ENCODE data around the gene TMEM52. TPM values are rescaled to one million over a fixed set of nuclear protein-coding genes. Genes with fewer than 3 reads are reported as not detected.
A peak's percentile ranks its signal among the peaks of the same experiment; 100 is the strongest.

TMEM52 gene
- total and polyA plus RNA-seq, 2 of the 8 experiments (the other 6 are each of a cell fraction or from before 2014, with no cell fraction given) = 14.6 to 30.2 TPM

DNA sequence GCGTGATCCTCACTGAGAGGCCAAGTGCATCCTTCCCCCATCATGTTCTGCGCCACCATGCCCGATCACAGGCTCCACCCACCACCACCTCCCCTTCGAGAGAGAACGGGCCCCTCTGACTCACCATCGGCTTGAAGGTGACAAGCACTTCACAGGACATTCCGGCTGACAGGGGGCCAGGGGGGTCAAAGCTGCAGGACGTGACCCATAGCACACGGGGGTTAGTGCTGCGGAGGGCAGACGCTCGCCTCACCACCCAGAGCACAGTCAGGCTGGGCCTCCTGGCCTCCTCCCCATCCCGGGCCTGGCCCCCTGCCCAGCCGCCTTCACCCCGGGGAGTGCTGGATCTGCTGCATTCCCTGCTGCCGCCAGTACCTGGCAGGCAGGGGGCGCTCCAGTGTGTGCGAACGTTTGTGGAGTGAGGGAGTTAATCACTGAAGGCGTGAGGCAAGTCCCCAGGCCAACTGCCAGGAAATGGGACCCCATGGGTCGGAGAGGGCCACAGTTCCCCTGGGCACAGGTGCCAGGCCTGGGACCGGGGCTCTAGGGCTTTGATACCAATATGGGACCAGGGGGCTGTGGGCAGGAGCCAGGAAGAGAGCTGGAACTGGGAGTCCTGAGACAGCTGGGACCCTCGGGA lies 40.9 kb upstream of the TMEM52 start:
- FAIRE-seq = peak; percentile 32
- TF ChIP-seq HDAC2 (IDR thresholded peaks at IDR 0.05; ENCODE audit: borderline replicate concordance in 1 of 2, low read depth in 2 of 2, low read length in 2 of 2) = peak; percentile 55 to 85; a peak in 1 of 4 replicates
- TF ChIP-seq ASH2L (IDR thresholded peaks at IDR 0.05; ENCODE audit: low read length) = peak; percentile 50
- TF ChIP-seq KDM1A (IDR thresholded peaks at IDR 0.05; ENCODE audit: borderline replicate concordance, low read length) = no peak; the same call in 1 of the 2 replicates
- peak; percentile 89 to 98 (median 96) for TF ChIP-seq CTCF (IDR thresholded peaks at IDR 0.05; ENCODE audit: control extremely low read depth in 1 of 3, insufficient read depth in 1 of 3, low read depth in 1 of 3, low read length in 3 of 3)
- TF ChIP-seq GTF2F1 (IDR thresholded peaks at IDR 0.05; ENCODE audit: borderline replicate concordance, low read depth, low read length) = no peak
- no peak for TF ChIP-seq KDM4A (IDR thresholded peaks at IDR 0.05; ENCODE audit: low read depth, low read length, severe bottlenecking)
- TF ChIP-seq RFX5 (IDR thresholded peaks at IDR 0.05; ENCODE audit: borderline replicate concordance, low read depth, low read length) = 0 out of 2 replicates have a peak, but pooled peaks have one; percentile 23

More for the DNA sequence above, 40.9 kb upstream of the TMEM52 start:
- Histone ChIP-seq H4K91ac (replicated peaks; ENCODE audit: insufficient read length, low read length) (no peak overlapping the region), H2AFZ (ENCODE audit: low read length) (peak overlapping the region; percentile 87; the same call in 1 of the 2 replicates), H3K56ac (replicated peaks; ENCODE audit: insufficient read length, low read depth, low read length) (no peak overlapping the region), H3K18ac (ENCODE audit: extremely low read depth, low read length) (peak overlapping the region; percentile 81; the same call in 1 of the 2 replicates), H3K27ac (ENCODE audit: low read depth, low read length) (no peak overlapping the region), H3K79me2 (ENCODE audit: control insufficient read depth in 1 of 2, insufficient read depth in 2 of 2, low read length in 2 of 2) (no peaks in the 10 kb centered on the region), H4K20me1 (replicated peaks in 1 of 2; ENCODE audit: control insufficient read depth in 1 of 2, insufficient read depth in 2 of 2, low read length in 2 of 2) (no peaks in the 10 kb centered on the region), H2BK15ac (ENCODE audit: low read length) (0 out of 2 replicates have a peak overlapping the region, but pooled peaks have one; percentile 88), H2BK12ac (ENCODE audit: low read depth, low read length) (peak overlapping the region; percentile 31; the same call in 1 of the 2 replicates), H3K9ac (replicated peaks in 1 of 4; ENCODE audit: extremely low read depth in 1 of 4, low read depth in 3 of 4, low read length in 3 of 4) (no peak overlapping the region), H3K4ac (replicated peaks; ENCODE audit: insufficient read length, low read depth, low read length) (no peak overlapping the region), H3K23ac (ENCODE audit: insufficient read length) (no peak overlapping the region), H3K14ac (ENCODE audit: insufficient read length) (no peak overlapping the region), H4K5ac (ENCODE audit: insufficient read length, low read depth, low read length) (no peak overlapping the region), H3K27me3 (replicated peaks in 1 of 4; ENCODE audit: control insufficient read depth in 3 of 4, extremely low read depth in 1 of 4, insufficient read depth in 3 of 4, low read length in 3 of 4) (no peaks in the 10 kb centered on the region; a peak in 1 of 7 replicates), H2BK5ac (ENCODE audit: low read depth, low read length) (no peak overlapping the region), H3K4me3 (ENCODE audit: extremely low read depth in 1 of 4, insufficient read depth in 2 of 4, low read depth in 3 of 4, low read length in 4 of 4) (peak overlapping the region in 2 of 4 experiments; percentile 13 to 52; a peak in 3 of 8 replicates), H2BK20ac (ENCODE audit: low read length) (no peak overlapping the region), H2BK120ac (replicated peaks; ENCODE audit: low read depth, low read length) (no peak overlapping the region), H3K4me1 (replicated peaks in 1 of 4; ENCODE audit: control insufficient read depth in 3 of 4, insufficient read depth in 4 of 4, low read length in 3 of 4) (peaks cover 0 to 12% (median 10%) of the 10 kb centered on the region in 4 experiments; a peak in 6 of 7 replicates), H3K4me2 (ENCODE audit: insufficient read depth in 1 of 2, low read depth in 2 of 2, low read length in 2 of 2) (peak overlapping the region; percentile 0 to 67; a peak in 3 of 4 replicates), H3K36me3 (ENCODE audit: control insufficient read depth in 2 of 4, insufficient read depth in 4 of 4, low read length in 3 of 4) (no peaks in the 10 kb centered on the region), H2AK5ac (ENCODE audit: low read depth, low read length) (no peak overlapping the region), H3K23me2 (ENCODE audit: low read depth, low read length) (no peaks in the 10 kb centered on the region; the same call in 1 of the 2 replicates), H3K9me3 (ENCODE audit: insufficient read depth in 2 of 2, low read depth in 1 of 2, low read length in 1 of 2) (peaks cover 0 to 3% of the 10 kb centered on the region in 2 experiments; a peak in 1 of 4 replicates), H3K79me1 (ENCODE audit: low read depth, low read length) (no peaks in the 10 kb centered on the region), H4K8ac (ENCODE audit: extremely low read depth, insufficient read depth, low read length) (no peak overlapping the region)
- 21% methylated on average over 22 of the region's 23 CpGs; no CpG with 5 or more reads in 1 of the 2 experiments for WGBS, 2 experiments (ENCODE audit: extremely low coverage in 1 of 2, insufficient coverage in 1 of 2, insufficient read length in 1 of 2, insufficient replicate concordance in 2 of 2, low coverage in 1 of 2, low lambda C conversion rate in 2 of 2, missing lambda C conversion rate in 1 of 2)
- DNase-seq (ENCODE audit: low read depth in 1 of 2, low spot score in 2 of 2) = peak; percentile 80 to 97
- ChIA-PET POLR2A (ENCODE audit: partially characterized antibody) (interaction anchor here (1.0 to 1.6 kb wide), 3 partner anchors 59 to 85 kb away, joined by 3 to 4 read pairs (median 4); partner anchors contain the start of gene GABRD), CTCF (ENCODE audit: partially characterized antibody) (interaction anchor here (0.6 to 15.6 kb wide), 47 partner anchors 8 to 275 kb away, joined by 3 to 249 read pairs (median 4); partner anchors contain the start of gene GABRD)

Data from H1 (cell line).